ENCODE results near the gene OAS1.
"Not testable (repeated sequence)": the region's sequence is repeated elsewhere in the genome, so short reads cannot be mapped to it uniquely, and the experiment has no call there.

Gene OAS1

GRCh38 chr12:112900298-112901145 is 6.2 kb upstream of the OAS1 start:
- peak; percentile 9 for DNase-seq (ENCODE audit: low read depth)

GRCh38 chr12:112901271-112901670 is 5.5 kb upstream of the OAS1 start:
- no peak for DNase-seq (ENCODE audit: low read depth)

GRCh38 chr12:112904571-112904970 is 2.2 kb upstream of the OAS1 start:
- peak; percentile 69 for DNase-seq (ENCODE audit: low read depth)

GRCh38 chr12:112905451-112906089 is 1.2 kb upstream of the OAS1 start:
- no peak for DNase-seq (ENCODE audit: low read depth)

- DNase-seq (ENCODE audit: low read depth): no peak
Measured at GRCh38 chr12:112907415-112908157, 824 bp downstream of the OAS1 start.

GRCh38 chr12:112908548-112908947 is 1.8 kb downstream of the OAS1 start:
- DNase-seq (ENCODE audit: low read depth): no peak

GRCh38 chr12:112909693-112910092 is 2.9 kb downstream of the OAS1 start:
- no peak for DNase-seq (ENCODE audit: low read depth)

- DNase-seq (ENCODE audit: low read depth): no peak
Measured at GRCh38 chr12:112913038-112913688, 6.4 kb downstream of the OAS1 start.

- DNase-seq (ENCODE audit: low read depth): not testable (repeated sequence)
Measured at GRCh38 chr12:112913888-112914287, 7.1 kb downstream of the OAS1 start.

GRCh38 chr12:112916270-112916669 is 9.5 kb downstream of the OAS1 start:
- DNase-seq (ENCODE audit: low read depth): no peak

- DNase-seq (ENCODE audit: low read depth): no peak
Measured at GRCh38 chr12:112919121-112919520, 12.4 kb downstream of the OAS1 start.

GRCh38 chr12:112924986-112925385 is 18.2 kb downstream of the OAS1 start:
- no peak for DNase-seq (ENCODE audit: low read depth)

GRCh38 chr12:112926416-112927033 is 19.8 kb downstream of the OAS1 start:
- DNase-seq (ENCODE audit: low read depth): not testable (repeated sequence)

GRCh38 chr12:112927475-112927874 is 20.7 kb downstream of the OAS1 start:
- DNase-seq (ENCODE audit: low read depth): no peak

GRCh38 chr12:112927925-112928324 is 21.2 kb downstream of the OAS1 start:
- no peak for DNase-seq (ENCODE audit: low read depth)

- DNase-seq (ENCODE audit: low read depth): no peak
Measured at GRCh38 chr12:112928978-112929377, 22.2 kb downstream of the OAS1 start.

- no peak for DNase-seq (ENCODE audit: low read depth)
Measured at GRCh38 chr12:112929715-112930114, 23.0 kb downstream of the OAS1 start.

GRCh38 chr12:112930350-112930749 is 23.6 kb downstream of the OAS1 start:
- no peak for DNase-seq (ENCODE audit: low read depth)

GRCh38 chr12:112932485-112933128 is 25.8 kb downstream of the OAS1 start:
- no peak for DNase-seq (ENCODE audit: low read depth)

GRCh38 chr12:112933129-112933505 is 26.4 kb downstream of the OAS1 start:
- DNase-seq (ENCODE audit: low read depth): no peak

- DNase-seq (ENCODE audit: low read depth): no peak
Measured at GRCh38 chr12:112936264-112936663, 29.5 kb downstream of the OAS1 start.

Data from stromal cell of bone marrow (primary cell).